Mesendoderm (in vitro differentiated cells): ENCODE results near the gene ARSG. TPM values are rescaled to one million over a fixed set of nuclear protein-coding genes. Genes with fewer than 3 reads are reported as not detected.
A peak's percentile ranks its signal among the peaks of the same experiment; 100 is the strongest.

Experiments
- DNase-seq: peaks from one replicate; pipeline ENCODE4 v3.0.0; 2013
- H2AK5ac ChIP-seq: 2 replicates; pipeline ENCODE4 v1.6.1; 2013; ENCODE audit warnings: low read length, inconsistent platforms
- H2BK120ac ChIP-seq: 2 replicates; pipeline ENCODE4 v1.6.1; 2013; ENCODE audit warnings: low read depth, mild to moderate bottlenecking, low read length, moderate library complexity, mixed read lengths
- H2BK15ac ChIP-seq: replicated peaks from 2 replicates; pipeline ENCODE4 v1.6.1; 2013; ENCODE audit warnings: low read depth, mild to moderate bottlenecking, moderate library complexity
- H2BK5ac ChIP-seq: 2 replicates; pipeline ENCODE4 v1.6.1; 2013; ENCODE audit warnings: low read length, inconsistent platforms
- H3K18ac ChIP-seq: 2 replicates; pipeline ENCODE4 v1.6.1; 2013; ENCODE audit warnings: mild to moderate bottlenecking, low read length, mixed read lengths
- H3K23ac ChIP-seq: one replicate; pipeline ENCODE4 v1.6.1; 2013; ENCODE audit warnings: low read length
- H3K27ac ChIP-seq: 2 replicates; pipeline ENCODE4 v1.5.1; 2013; ENCODE audit warnings: low read depth, mild to moderate bottlenecking, inconsistent platforms, low read length, moderate library complexity
- H3K27me3 ChIP-seq: 2 replicates; pipeline ENCODE4 v1.6.1; 2013; ENCODE audit warnings: low read length, control low read depth, mild to moderate bottlenecking, inconsistent platforms; ENCODE audit not compliant: insufficient read depth, poor library complexity
- H3K36me3 ChIP-seq: 2 replicates; pipeline ENCODE4 v1.6.1; 2013; ENCODE audit warnings: low read length, inconsistent platforms; ENCODE audit not compliant: control insufficient read depth, insufficient read depth
- H3K4ac ChIP-seq: one replicate; pipeline ENCODE4 v1.6.1; 2013; ENCODE audit warnings: low read depth, mild to moderate bottlenecking, low read length, moderate library complexity
- H3K4me1 ChIP-seq: 2 replicates; pipeline ENCODE4 v1.6.1; 2013; ENCODE audit warnings: low read depth, low read length, inconsistent platforms; ENCODE audit not compliant: control insufficient read depth
- H3K4me2 ChIP-seq: 2 replicates; pipeline ENCODE4 v1.6.1; 2013; ENCODE audit warnings: low read length
- H3K4me3 ChIP-seq: 2 replicates; pipeline ENCODE4 v1.5.1; 2013; ENCODE audit warnings: mild to moderate bottlenecking, low read length
- H3K56ac ChIP-seq: one replicate; pipeline ENCODE4 v1.6.1; 2013; ENCODE audit warnings: low read length
- H3K79me1 ChIP-seq: 2 replicates; pipeline ENCODE4 v1.6.1; 2013; ENCODE audit warnings: low read length, inconsistent platforms
- H3K79me2 ChIP-seq: 2 replicates; pipeline ENCODE4 v1.6.1; 2013; ENCODE audit warnings: mild to moderate bottlenecking, low read length; ENCODE audit not compliant: control insufficient read depth, insufficient read depth
- H3K9ac ChIP-seq: 2 replicates; pipeline ENCODE4 v1.6.1; 2013; ENCODE audit warnings: low read length, inconsistent platforms
- H4K5ac ChIP-seq: one replicate; pipeline ENCODE4 v1.6.1; 2013; ENCODE audit warnings: low read length
- H4K8ac ChIP-seq: one replicate; pipeline ENCODE4 v1.6.1; 2013; ENCODE audit warnings: low read depth, mild to moderate bottlenecking, control low read depth, low read length, moderate library complexity
- WGBS: extraction: QIAGEN DNeasy Blood & Tissue Kit; methylation state at CpG from one replicate; pipeline ENCODE4 v1.1.7; 2013; ENCODE audit warnings: low lambda C conversion rate, missing lambda C conversion rate; ENCODE audit not compliant: insufficient coverage; ENCODE audit errors: extremely low coverage; 5-methylcytosine and 5-hydroxymethylcytosine counted together
- polyA plus RNA-seq, 2 experiments: library from polyadenylated mRNA; stranded (reverse); fragments of 200-250 nt; gene quantifications; one replicate each; pipeline ENCODE4 v1.2.3, GENCODE V29; 2013

The ARSG gene
- polyA plus RNA-seq (2013, experiment 1 of 2), result 1.5 TPM
- polyA plus RNA-seq (2013, experiment 2 of 2), result 1.6 TPM

DNA sequence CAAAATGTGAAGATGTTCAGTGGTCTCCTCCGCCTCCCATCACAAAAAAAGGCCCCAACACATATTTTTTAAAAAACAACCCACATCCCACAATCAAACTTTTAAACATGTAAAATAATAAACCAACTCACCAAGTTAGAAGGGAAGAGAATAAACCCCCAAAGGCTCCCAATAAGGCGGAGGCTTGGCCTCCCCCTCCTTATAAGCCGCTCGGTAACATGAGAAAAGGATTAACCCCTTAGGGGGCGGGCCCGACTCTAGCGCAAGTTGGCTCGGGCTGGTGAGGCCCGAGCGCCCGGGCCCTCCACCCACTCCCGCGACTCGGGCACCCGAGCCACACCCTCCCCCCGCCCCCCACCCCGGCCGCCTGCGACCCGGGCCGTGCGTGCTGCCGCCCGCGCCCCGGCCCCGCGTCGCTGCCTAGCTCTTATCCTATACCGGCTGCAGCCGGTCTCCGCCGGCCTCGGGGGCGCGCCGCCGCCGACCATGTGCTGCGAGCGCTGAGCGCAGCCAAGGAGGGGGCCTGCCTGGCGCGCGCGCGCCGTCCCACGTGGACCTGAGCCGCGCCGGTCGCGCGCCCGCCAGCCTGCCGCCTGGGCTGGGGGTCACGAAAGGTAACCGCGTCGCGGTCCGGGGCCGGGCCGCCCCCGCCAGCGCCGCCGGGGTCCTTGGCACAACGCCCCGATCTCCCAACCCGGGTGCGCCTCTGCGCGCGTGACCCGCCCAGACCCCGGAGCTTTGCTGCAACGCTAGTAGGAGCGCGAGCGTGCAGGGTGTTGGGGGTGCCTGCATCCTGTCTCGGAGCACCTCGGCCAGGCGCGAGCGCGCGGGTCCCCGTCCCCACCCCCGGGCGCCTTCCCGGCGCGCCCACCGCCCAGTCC is at the start of gene ARSG, which contains the start of gene SLC16A6:
Gene ARSG, plus strand, starts transcription at position 541 of the 881 bp plus-strand sequence. CDS start 15,999 bp downstream, outside the sequence.
Gene SLC16A6, minus strand, starts transcription at position 173 of the 881 bp plus-strand sequence. CDS start 12,807 bp downstream, outside the sequence.
- Histone ChIP-seq H3K18ac (peak within 1 kb of the TSS; percentile 93), H3K79me1 (no peaks in the 10 kb centered on the region), H3K4me2 (peak within 1 kb of the TSS; percentile 81), H3K79me2 (no peaks in the 10 kb centered on the region), H3K9ac (peak within 1 kb of the TSS; percentile 72), H3K27me3 (peaks cover 9% of the 10 kb centered on the region), H2AK5ac (no peak within 1 kb of the TSS), H3K4me1 (no peaks in the 10 kb centered on the region), H3K4ac (peak within 1 kb of the TSS; percentile 17), H3K23ac (peak within 1 kb of the TSS; percentile 89), H2BK5ac (no peak within 1 kb of the TSS), H3K27ac (peak within 1 kb of the TSS; percentile 35), H4K5ac (no peak within 1 kb of the TSS), H3K56ac (peak within 1 kb of the TSS; percentile 88), H2BK120ac (peak within 1 kb of the TSS; percentile 10), H3K36me3 (no peaks in the 10 kb centered on the region), H4K8ac (no peak within 1 kb of the TSS), H3K4me3 (peak within 1 kb of the TSS; percentile 45), H2BK15ac (no peak within 1 kb of the TSS)
- WGBS, result no CpG with 5 or more reads among the region's 96 CpGs
- DNase-seq, result peak; percentile 85

GRCh38 chr17:68246271-68247028 is 44.8 kb upstream of the ARSG start:
- Histone ChIP-seq H3K27me3 (no peaks in the 10 kb centered on the region), H3K9ac (no peak overlapping the region), H2BK120ac (no peak overlapping the region), H3K27ac (no peak overlapping the region), H3K36me3 (no peaks in the 10 kb centered on the region), H2BK15ac (no peak overlapping the region), H2AK5ac (no peak overlapping the region), H3K56ac (no peak overlapping the region), H3K4me2 (no peak overlapping the region), H3K4me3 (no peak overlapping the region), H2BK5ac (no peak overlapping the region), H4K5ac (no peak overlapping the region), H3K79me1 (no peaks in the 10 kb centered on the region), H3K23ac (no peak overlapping the region), H3K79me2 (no peaks in the 10 kb centered on the region), H4K8ac (no peak overlapping the region), H3K4ac (no peak overlapping the region), H3K4me1 (no peaks in the 10 kb centered on the region), H3K18ac (no peak overlapping the region)
- DNase-seq, result no peak
- no CpG with 5 or more reads among the region's 24 CpGs for WGBS

- H2BK5ac ChIP-seq, result no peak within 1 kb of the TSS
- peak; percentile 94 for DNase-seq
- H3K9ac ChIP-seq, result peak within 1 kb of the TSS; percentile 94
- no peak within 1 kb of the TSS for H4K8ac ChIP-seq
- WGBS, result no CpG with 5 or more reads among the region's 97 CpGs
- H3K36me3 ChIP-seq, result no peaks in the 10 kb centered on the region
- H3K4ac ChIP-seq, result no peak within 1 kb of the TSS
- H3K27me3 ChIP-seq, result no peaks in the 10 kb centered on the region
- H4K5ac ChIP-seq, result no peak within 1 kb of the TSS
- H3K18ac ChIP-seq, result peak within 1 kb of the TSS; percentile 42
- peak within 1 kb of the TSS; percentile 94 for H3K56ac ChIP-seq
- peak within 1 kb of the TSS; percentile 87 for H3K4me3 ChIP-seq
- H2BK15ac ChIP-seq, result no peak within 1 kb of the TSS
- peak within 1 kb of the TSS; percentile 89 for H3K4me2 ChIP-seq
- H3K79me1 ChIP-seq, result no peaks in the 10 kb centered on the region
- peak within 1 kb of the TSS; percentile 6 for H3K23ac ChIP-seq
- no peak within 1 kb of the TSS for H2BK120ac ChIP-seq
- no peak within 1 kb of the TSS for H2AK5ac ChIP-seq
- no peaks in the 10 kb centered on the region for H3K4me1 ChIP-seq
- H3K27ac ChIP-seq, result peak within 1 kb of the TSS; percentile 46
- no peaks in the 10 kb centered on the region for H3K79me2 ChIP-seq
Observed at GRCh38 chr17:68247445-68248198, 43.7 kb upstream of the ARSG start, which contains the start of gene AMZ2. AMZ2 (plus strand) TSS chr17:68248043; CDS start chr17:68250188, 2,145 bp downstream.

DNA sequence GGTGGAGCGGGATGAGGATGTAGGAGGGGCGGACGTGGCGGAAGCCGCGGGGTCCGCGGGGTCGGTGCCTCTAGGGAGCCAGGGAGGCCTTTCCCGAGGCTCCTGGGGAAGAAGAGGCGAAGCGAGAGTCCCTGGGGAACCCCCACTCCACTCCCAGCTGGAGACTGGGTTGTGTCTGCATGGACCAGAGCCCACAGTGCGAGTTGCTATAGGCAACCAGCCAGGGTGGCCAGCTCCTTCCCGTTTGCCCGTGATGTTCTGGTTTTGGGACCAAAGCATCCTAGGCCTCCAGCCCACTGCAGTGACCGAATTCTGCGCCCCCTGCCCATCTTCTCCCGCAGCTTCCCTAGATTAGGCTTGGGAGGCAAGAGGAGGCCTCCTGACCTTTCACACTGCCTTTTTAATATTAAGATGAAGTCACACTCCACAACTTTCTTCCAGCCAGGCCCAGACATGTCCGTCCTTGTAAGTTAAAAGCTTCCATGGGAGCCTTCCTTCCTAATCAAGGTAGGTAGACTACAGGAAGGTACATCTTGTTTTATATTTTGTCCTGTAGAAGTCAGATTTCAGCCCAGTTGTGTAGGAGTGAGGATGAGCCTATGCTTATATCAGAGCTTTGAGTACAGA is 43.0 kb upstream of the ARSG start:
- H3K4me2 ChIP-seq, result peak overlapping the region; percentile 89
- H3K4ac ChIP-seq, result no peak overlapping the region
- no peak overlapping the region for H3K23ac ChIP-seq
- no peak overlapping the region for H2BK15ac ChIP-seq
- H3K79me2 ChIP-seq, result no peaks in the 10 kb centered on the region
- peak overlapping the region; percentile 94 for H3K56ac ChIP-seq
- peak overlapping the region; percentile 46 for H3K27ac ChIP-seq
- WGBS, result no CpG with 5 or more reads among the region's 19 CpGs
- H4K5ac ChIP-seq, result no peak overlapping the region
- no peak overlapping the region for H2BK120ac ChIP-seq
- H2BK5ac ChIP-seq, result no peak overlapping the region
- DNase-seq, result no peak
- no peak overlapping the region for H2AK5ac ChIP-seq
- H3K36me3 ChIP-seq, result no peaks in the 10 kb centered on the region
- H4K8ac ChIP-seq, result no peak overlapping the region
- H3K9ac ChIP-seq, result peak overlapping the region; percentile 94
- H3K18ac ChIP-seq, result peak overlapping the region; percentile 42
- peak overlapping the region; percentile 87 for H3K4me3 ChIP-seq
- H3K79me1 ChIP-seq, result no peaks in the 10 kb centered on the region
- no peaks in the 10 kb centered on the region for H3K27me3 ChIP-seq
- no peaks in the 10 kb centered on the region for H3K4me1 ChIP-seq

DNA sequence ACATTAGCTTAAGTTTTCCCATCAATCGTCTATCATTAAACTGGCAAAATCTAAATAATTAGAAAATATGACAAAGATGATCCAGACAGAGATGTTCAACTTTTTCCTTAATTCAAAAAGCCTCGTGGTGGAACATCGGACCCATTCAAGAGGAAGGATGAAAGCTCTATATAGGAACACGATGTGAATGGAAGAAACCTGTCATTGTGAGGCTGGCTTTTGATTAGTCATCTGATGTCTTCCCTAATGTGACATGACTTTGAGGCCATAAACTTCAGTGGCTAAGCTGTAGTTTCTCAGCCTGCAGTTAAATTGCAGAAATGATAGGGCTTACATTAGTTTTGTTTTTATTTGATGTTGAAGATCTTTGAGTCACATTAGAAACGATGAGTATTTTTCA is 42.4 kb upstream of the ARSG start:
- DNase-seq, result no peak
- Histone ChIP-seq H3K4ac (no peak overlapping the region), H4K5ac (no peak overlapping the region), H3K36me3 (no peaks in the 10 kb centered on the region), H4K8ac (no peak overlapping the region), H2BK15ac (no peak overlapping the region), H3K79me1 (no peaks in the 10 kb centered on the region), H3K18ac (no peak overlapping the region), H2BK120ac (no peak overlapping the region), H3K9ac (peak overlapping the region; percentile 94), H3K4me1 (no peaks in the 10 kb centered on the region), H3K56ac (peak overlapping the region; percentile 94), H3K79me2 (no peaks in the 10 kb centered on the region), H3K27ac (no peak overlapping the region), H3K23ac (no peak overlapping the region), H3K4me2 (no peak overlapping the region), H3K4me3 (no peak overlapping the region), H2BK5ac (no peak overlapping the region), H3K27me3 (no peaks in the 10 kb centered on the region), H2AK5ac (no peak overlapping the region)
- no CpG with 5 or more reads among the region's 5 CpGs for WGBS
